Islet of Langerhans (tissue), 1 donor: ENCODE measurements around the gene PAFAH2.

Source experiments
- FAIRE-seq: peaks from one replicate; lab custom pipeline; 2011; peaks lifted over from hg19 to GRCh38; lab: Jason Lieb, UNC

Gene PAFAH2

DNA sequence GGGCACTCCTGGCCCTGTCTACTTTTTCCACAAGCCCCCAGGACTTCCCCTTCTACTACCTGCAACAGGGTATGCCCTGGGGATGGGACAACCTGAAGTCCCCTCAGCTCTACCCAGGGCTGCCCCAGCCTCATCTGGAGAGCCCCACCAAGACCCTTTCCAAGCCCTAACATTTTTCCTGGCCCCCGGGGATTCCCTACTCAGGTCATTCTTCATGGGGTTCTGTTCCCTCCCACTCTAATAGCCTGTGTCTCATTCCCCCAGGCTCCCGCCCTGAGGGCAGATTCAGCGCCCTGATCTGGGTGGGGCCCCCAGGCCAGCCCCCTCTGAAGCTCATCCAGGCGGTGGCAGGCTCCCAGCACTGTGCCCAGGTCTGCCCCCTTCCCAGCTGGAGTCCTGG, 33.3 kb upstream of the PAFAH2 start:
- no peak for FAIRE-seq

- no peak for FAIRE-seq
These were observed 32.1 kb upstream of the PAFAH2 start for GRCh38 chr1:26029864-26030481.

DNA sequence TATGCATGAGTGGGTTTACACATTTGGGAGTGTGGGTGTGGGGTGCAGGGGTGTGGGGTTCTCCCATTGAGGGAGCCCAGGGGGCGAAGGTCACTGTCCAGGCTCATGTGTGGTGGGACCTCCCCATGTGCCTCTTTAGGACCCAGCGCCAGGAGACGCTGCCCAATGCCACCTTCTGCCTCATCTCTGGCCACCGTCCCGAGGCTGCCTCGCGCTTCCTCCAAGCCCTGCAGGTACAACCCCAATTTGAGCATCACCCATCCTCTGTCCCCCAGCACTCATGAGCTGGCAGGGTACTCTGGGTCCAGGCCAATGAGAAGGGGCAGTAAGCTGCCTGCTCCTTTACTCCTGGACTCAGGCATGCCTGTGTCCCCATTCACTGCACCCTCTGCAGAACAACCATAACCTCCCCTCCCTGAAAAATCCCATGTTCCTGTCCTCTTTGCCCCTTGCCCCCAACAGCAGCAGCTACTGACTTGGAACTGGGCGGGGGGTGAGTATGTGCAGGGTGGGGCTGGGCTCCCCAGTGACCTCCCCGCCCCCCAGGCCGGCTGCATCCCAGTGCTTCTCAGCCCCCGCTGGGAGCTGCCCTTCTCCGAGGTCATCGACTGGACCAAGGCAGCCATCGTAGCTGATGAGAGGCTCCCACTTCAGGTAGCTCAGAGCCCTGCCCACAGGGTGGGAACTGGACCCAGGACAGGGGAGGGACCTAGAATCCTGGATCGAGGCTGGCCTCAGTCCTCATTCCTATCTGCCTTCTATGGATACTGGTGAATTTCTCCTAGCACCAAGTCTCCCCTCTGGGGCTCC, 31.4 kb upstream of the PAFAH2 start:
- FAIRE-seq, result no peak

- no peak for FAIRE-seq
These were observed 30.7 kb upstream of the PAFAH2 start for GRCh38 chr1:26028490-26028980.

DNA sequence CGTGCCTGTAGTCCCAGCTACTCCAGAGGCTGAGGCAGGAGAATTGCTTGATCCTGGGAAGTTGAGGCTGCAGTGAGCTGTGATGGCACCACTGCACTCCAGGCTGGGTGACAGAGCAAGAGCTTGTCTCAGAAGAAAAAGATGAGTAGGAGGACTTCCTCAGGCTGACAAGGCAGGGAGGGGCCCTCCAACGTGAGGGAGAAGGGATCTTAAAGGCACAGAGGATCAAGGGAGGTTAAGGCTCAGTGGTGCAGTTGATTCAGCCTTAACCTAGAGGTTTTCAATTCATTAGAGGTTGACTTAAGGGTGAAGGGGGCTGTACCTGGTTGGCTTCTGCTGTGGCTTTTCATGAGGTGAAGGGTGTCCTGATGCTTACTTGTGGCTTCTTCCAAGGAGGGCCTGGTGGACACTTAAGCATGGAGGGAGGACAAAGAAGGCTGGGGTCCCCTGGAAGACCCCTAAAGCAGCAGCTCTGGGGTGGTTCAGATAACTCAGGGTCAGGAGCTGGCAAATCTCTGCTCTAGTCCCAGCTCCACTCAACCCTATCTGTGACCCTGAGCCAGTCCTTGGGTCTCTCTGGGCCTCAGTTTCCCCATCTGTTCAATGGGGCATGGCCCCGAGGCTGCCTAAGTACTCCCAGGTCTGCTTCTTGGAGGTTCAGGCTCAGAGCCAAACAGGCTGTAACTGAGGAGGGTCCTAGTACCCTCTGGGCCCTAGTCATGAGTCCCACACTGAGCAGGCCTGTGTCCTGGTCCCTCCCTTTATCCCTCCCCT, 30.0 kb upstream of the PAFAH2 start:
- no peak for FAIRE-seq

DNA sequence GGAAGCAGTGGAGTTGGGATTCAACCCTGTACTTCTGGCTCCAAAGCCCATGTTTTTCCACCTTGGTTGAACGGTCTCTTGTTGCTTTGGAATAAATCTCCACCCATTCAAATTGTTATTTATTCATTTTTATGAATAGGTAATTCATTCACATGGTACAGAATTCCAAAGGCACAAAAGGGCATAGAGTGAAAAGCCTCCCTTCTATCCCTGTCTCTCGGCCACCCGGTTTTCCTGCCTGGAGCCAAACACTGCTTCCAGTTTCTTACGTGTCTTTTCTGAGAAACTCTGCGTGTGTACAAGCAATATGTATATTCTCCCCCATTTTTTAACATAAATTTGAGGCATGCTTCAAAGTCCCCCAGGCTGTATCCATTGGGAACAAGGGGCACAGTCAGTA, 27.7 kb upstream of the PAFAH2 start:
- FAIRE-seq, result no peak

GRCh38 chr1:26025060-26025459, 27.2 kb upstream of the PAFAH2 start:
- FAIRE-seq, result no peak

- no peak for FAIRE-seq
These were observed 26.0 kb upstream of the PAFAH2 start for GRCh38 chr1:26023826-26024225.

GRCh38 chr1:26023009-26023408, 25.1 kb upstream of the PAFAH2 start:
- FAIRE-seq, result no peak

DNA sequence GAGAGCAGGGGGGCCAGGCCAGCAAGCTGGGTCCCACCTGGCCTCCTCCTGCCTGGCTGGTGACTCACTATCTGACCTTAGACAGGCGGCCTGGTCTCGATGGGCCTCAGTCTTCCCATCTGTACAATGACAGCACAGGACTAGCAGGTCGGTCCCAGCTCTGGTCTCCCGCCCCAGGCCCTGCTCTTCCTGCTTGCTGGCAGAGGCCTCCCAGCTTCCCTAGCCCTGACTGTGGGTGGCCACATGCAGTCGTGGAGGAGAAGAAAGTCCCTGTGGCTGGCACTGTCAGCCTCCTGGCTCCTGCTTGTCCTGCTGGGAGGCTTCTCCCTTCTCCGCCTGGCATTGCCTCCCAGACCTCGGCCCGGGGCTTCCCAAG, 24.5 kb upstream of the PAFAH2 start:
- no peak for FAIRE-seq

DNA sequence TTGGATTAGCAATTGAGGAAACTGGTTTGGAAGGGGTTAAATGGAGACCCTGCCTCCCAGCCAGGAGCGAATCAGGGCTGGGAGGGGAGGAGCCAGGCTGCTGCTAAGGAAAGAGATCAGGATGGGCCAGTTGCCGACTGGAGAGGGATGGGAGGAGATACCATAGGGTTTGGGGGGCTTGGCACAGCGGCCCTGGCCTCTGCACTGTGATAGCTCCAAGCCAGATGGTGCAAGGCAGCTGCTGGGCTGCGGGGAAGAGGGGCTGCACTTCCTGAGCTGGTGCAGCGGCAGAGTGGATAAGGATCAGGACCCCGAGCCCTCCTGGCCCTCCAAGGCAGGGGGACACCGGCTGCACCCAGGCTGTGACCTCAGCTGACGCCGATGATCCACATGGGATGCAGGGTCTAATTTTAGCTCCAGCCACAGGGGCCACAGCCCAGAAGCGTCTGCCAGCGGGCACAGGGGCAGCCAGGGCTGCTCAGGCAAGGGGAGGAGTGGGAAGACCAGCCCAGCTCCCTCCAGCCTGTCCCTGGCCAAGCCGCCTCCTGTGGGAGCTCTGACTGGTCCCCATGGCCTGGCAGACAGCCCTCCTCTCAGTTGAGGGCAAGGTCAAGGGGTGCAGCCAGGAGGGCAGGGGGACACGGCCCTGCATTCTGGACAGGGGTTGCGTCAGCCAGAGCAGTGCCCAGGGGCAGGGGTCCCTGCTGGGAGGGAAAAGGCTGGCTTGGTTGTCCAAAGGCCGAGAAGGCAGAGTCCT, 24.0 kb upstream of the PAFAH2 start, which contains the start of gene EXTL1:
TSS of gene EXTL1 (plus strand) at position 129 of the 757 bp plus-strand sequence. CDS start 872 bp downstream, outside the sequence.
- FAIRE-seq, result no peak

GRCh38 chr1:26020941-26021646, 23.2 kb upstream of the PAFAH2 start:
- FAIRE-seq, result no peak

- FAIRE-seq, result no peak
These were observed 22.5 kb upstream of the PAFAH2 start for GRCh38 chr1:26020330-26020768.

DNA sequence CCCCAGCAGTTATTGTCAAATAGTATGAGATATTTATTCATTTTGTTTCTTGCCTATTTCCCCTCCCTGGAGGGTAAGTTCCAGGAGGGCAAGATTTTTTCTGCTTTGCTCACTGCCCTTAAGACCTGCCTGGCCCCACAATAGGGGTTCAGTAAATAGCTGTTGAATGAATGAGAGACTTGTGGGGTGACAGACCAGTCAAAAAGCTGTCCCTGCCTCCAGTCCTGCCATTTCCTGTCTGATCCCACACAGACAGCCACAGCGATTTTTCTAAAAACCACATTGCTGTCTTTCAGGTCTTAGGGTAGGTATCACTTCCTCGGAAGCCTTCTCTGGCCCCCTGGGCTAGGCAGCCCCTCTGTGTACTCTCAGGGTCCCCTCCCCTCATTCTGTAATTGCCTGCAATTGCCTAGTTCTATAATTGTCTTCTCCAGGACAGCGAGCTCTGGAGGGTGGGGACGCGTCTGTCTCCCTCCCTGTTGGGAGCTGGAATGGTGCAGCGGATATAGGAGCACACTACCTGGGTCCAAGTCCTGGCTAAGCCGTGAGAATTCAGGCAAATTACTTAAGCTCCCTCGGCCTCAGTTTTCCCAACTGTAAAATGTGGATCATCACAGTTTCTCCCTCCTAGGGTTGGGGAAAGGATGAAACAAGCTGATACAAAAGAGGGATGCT, 21.9 kb upstream of the PAFAH2 start:
- FAIRE-seq, result no peak

GRCh38 chr1:26017606-26018005, 19.7 kb upstream of the PAFAH2 start:
- FAIRE-seq, result no peak

- no peak for FAIRE-seq
These were observed 19.2 kb upstream of the PAFAH2 start for GRCh38 chr1:26016953-26017545.

- FAIRE-seq, result no peak
These were observed 18.5 kb upstream of the PAFAH2 start for GRCh38 chr1:26016258-26016952.

GRCh38 chr1:26015358-26015757, 17.5 kb upstream of the PAFAH2 start:
- FAIRE-seq, result no peak

- FAIRE-seq, result no peak
These were observed 16.3 kb upstream of the PAFAH2 start for GRCh38 chr1:26014179-26014578.

DNA sequence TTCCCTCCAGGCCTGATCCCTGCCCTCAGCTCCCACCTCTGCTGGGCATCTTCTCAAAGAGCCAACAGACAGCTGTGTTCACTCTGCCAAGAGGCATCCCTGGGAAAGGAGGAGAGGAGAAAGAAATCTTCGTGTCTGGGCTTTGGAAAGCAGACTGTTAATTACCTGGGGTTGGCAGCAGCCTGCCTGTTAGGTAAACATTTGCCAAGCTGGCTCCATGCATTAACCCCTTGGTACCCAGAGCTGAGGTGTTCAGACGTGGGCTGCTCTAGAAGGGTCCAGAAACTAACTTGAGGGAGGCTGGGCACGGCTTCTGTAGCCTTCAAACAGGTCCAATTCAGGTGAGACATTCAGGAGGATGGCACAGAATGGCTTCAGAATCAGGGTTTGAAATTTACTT, 15.0 kb upstream of the PAFAH2 start:
- no peak for FAIRE-seq
